WTC11 (cell line): ENCODE data around the gene CENPF.

Source experiments
- AR ChIP-seq: fragments of 250-450 bp; sonication (Bioruptor Pico); IDR thresholded peaks from 2 replicates; pipeline ENCODE4 v1.9.0; 2021; ENCODE audit warnings: mild to moderate bottlenecking
- CTCF ChIP-seq: fragments of 200-600 bp; IDR thresholded peaks from 2 replicates; pipeline ENCODE4 v1.8.0; 2022; ENCODE audit warnings: antibody characterized with exemption
- FOXJ3 ChIP-seq: sonication (generic); formaldehyde crosslinking; IDR thresholded peaks from 2 replicates; pipeline ENCODE4 v1.9.0; 2021; ENCODE audit warnings: missing genetic modification reagents, mild to moderate bottlenecking, borderline replicate concordance
- MAX ChIP-seq: sonication (generic); formaldehyde crosslinking; IDR thresholded peaks from 2 replicates; pipeline ENCODE4 v1.8.0; 2022; ENCODE audit warnings: mild to moderate bottlenecking, missing genetic modification reagents
- PRDM15 ChIP-seq: sonication (generic); formaldehyde crosslinking; IDR thresholded peaks from 2 replicates; pipeline ENCODE4 v1.8.0; 2022; ENCODE audit warnings: missing genetic modification reagents
- TCF7 ChIP-seq: sonication (generic); formaldehyde crosslinking; IDR thresholded peaks from 2 replicates; pipeline ENCODE4 v1.8.0; 2022; ENCODE audit warnings: mild to moderate bottlenecking, low read depth, missing genetic modification reagents, moderate library complexity
- TEAD1 ChIP-seq: sonication (generic); formaldehyde crosslinking; IDR thresholded peaks from 2 replicates; pipeline ENCODE4 v1.8.0; 2022; ENCODE audit warnings: mild to moderate bottlenecking, missing genetic modification reagents
- ZBTB43 ChIP-seq: sonication (generic); formaldehyde crosslinking; IDR thresholded peaks from 2 replicates; pipeline ENCODE4 v1.8.1; 2023; ENCODE audit warnings: mild to moderate bottlenecking, missing genetic modification reagents
- ZNF263 ChIP-seq: sonication (generic); formaldehyde crosslinking; IDR thresholded peaks from 2 replicates; pipeline ENCODE4 v1.8.1; 2022; ENCODE audit warnings: low read depth, mild to moderate bottlenecking, moderate library complexity, missing genetic modification reagents
- ZNF281 ChIP-seq: sonication (generic); formaldehyde crosslinking; IDR thresholded peaks from 2 replicates; pipeline ENCODE4 v1.8.0; 2023; ENCODE audit warnings: mild to moderate bottlenecking, missing genetic modification reagents
- TF ChIP-seq, protein P1 (sequence below): fragments of 250-450 bp; sonication (Bioruptor Pico); IDR thresholded peaks from 2 replicates; pipeline ENCODE4 v2.1.2; 2022; ENCODE audit warnings: mild to moderate bottlenecking, moderate library complexity

DNA sequence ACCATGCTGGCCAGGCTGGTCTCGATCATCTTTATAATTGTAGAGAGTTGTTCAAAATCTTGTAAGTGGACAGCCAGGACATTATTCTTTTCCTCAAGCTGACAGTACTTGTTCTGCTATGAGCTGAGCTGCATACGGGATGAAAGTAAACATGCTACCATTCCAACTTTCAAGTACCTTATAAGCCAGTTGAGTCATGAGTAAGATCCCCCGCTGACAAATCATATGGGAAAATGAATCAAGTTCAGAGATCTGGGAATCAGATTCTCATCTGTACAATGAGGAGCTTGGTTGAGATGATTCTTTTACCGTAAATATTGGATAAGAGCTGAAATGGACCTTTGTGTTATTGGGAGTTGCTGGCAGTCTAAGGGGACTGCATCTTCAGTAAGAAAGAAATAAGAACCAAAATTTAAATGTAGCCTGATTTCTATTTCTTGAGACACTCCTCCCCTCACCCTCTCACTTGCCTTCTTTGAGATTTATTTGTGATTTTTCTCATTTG, 62.7 kb downstream of the CENPF start:
- TF ChIP-seq, protein P1, sequence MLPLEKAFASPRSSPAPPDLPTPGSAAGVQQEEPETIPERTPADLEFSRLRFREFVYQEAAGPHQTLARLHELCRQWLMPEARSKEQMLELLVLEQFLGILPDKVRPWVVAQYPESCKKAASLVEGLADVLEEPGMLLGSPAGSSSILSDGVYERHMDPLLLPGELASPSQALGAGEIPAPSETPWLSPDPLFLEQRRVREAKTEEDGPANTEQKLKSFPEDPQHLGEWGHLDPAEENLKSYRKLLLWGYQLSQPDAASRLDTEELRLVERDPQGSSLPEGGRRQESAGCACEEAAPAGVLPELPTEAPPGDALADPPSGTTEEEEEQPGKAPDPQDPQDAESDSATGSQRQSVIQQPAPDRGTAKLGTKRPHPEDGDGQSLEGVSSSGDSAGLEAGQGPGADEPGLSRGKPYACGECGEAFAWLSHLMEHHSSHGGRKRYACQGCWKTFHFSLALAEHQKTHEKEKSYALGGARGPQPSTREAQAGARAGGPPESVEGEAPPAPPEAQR = no peak
- TF ChIP-seq CTCF = no peak
- TF ChIP-seq FOXJ3 = no peak
- no peak for TF ChIP-seq ZNF281 (CRISPR knock-in tag)
- no peak for TF ChIP-seq MAX (CRISPR knock-in tag)
- no peak for TF ChIP-seq ZBTB43 (CRISPR knock-in tag)
- TF ChIP-seq TEAD1 (CRISPR knock-in tag) = no peak
- no peak for TF ChIP-seq TCF7 (CRISPR knock-in tag)
- no peak for TF ChIP-seq PRDM15
- TF ChIP-seq AR = no peak
- TF ChIP-seq ZNF263 = no peak
